Measurements from ENCODE around the gene MYO18B.

GRCh38 chr22:25844601-25845000 is 102.6 kb downstream of the MYO18B start:
- TF ChIP-seq, protein P1, sequence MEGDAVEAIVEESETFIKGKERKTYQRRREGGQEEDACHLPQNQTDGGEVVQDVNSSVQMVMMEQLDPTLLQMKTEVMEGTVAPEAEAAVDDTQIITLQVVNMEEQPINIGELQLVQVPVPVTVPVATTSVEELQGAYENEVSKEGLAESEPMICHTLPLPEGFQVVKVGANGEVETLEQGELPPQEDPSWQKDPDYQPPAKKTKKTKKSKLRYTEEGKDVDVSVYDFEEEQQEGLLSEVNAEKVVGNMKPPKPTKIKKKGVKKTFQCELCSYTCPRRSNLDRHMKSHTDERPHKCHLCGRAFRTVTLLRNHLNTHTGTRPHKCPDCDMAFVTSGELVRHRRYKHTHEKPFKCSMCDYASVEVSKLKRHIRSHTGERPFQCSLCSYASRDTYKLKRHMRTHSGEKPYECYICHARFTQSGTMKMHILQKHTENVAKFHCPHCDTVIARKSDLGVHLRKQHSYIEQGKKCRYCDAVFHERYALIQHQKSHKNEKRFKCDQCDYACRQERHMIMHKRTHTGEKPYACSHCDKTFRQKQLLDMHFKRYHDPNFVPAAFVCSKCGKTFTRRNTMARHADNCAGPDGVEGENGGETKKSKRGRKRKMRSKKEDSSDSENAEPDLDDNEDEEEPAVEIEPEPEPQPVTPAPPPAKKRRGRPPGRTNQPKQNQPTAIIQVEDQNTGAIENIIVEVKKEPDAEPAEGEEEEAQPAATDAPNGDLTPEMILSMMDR (IDR thresholded peaks at IDR 0.05; ENCODE audit: low read length): no peak
- TF ChIP-seq EZH2 (optimal IDR thresholded peaks at IDR 0.05; ENCODE audit: low read depth, low read length): no peak
- TF ChIP-seq EZH2phosphoT487 (IDR thresholded peaks at IDR 0.05; ENCODE audit: low read length): no peak
